Panc1 (cell line): Measurements from ENCODE around the gene SIK3. TPM values are rescaled to one million over a fixed set of nuclear protein-coding genes. Genes with fewer than 3 reads are reported as not detected.

Experiments
- ATAC-seq: fragments of 200-7000 bp; cut with Tn5 transposase; 2 replicates; pipeline ENCODE4 v1.9.1; 2020; ENCODE audit warnings: mild to moderate bottlenecking, moderate library complexity
- BruUV-seq: library from RNA; stranded (reverse); fragments of 400-500 nt; replicated peaks from 2 replicates; lab custom pipeline; 2021; lab: Mats Ljungman, UMichigan
- CTCF ChIA-PET: fragments of 300-600 bp; sonication (Branson Sonifier 250); formaldehyde crosslinking; loops from one replicate; lab custom pipeline; 2022; ENCODE audit warnings: antibody characterized with exemption; lab: Charles Lee
- POLR2A ChIA-PET: fragments of 300-600 bp; sonication (Branson Sonifier 250); formaldehyde crosslinking; loops from one replicate; lab custom pipeline; 2022; ENCODE audit warnings: antibody characterized with exemption; lab: Charles Lee
- DNase-seq: peaks from one replicate; pipeline ENCODE4 v3.0.0-alpha.2; 2010; ENCODE audit warnings: low read depth, low spot score
- H3K27ac ChIP-seq: 2 replicates; pipeline ENCODE4 v1.5.1; 2011; ENCODE audit warnings: mild to moderate bottlenecking, low read length, inconsistent platforms
- H3K27me3 ChIP-seq: fragments of 200-500 bp; sonication (Bioruptor generic); 2 replicates; pipeline ENCODE4 v1.6.0; 2014; ENCODE audit warnings: low read length, inconsistent platforms; ENCODE audit not compliant: control insufficient read depth, insufficient read depth
- H3K36me3 ChIP-seq: fragments of 200-500 bp; sonication (Bioruptor generic); 2 replicates; pipeline ENCODE4 v1.5.1; 2014; ENCODE audit warnings: inconsistent platforms, mild to moderate bottlenecking, low read length, moderate library complexity; ENCODE audit not compliant: control insufficient read depth, insufficient read depth
- H3K4me1 ChIP-seq: 2 replicates; pipeline ENCODE4 v1.5.1; 2011; ENCODE audit warnings: inconsistent platforms, mild to moderate bottlenecking, low read length, moderate library complexity; ENCODE audit not compliant: control insufficient read depth, insufficient read depth
- H3K4me3 ChIP-seq, 2 experiments: 2 replicates each; pipeline ENCODE4 v1.5.1; 2011 to 2012; ENCODE audit warnings: low read depth in 2 of 2, low read length in 2 of 2, mild to moderate bottlenecking in 2 of 2, inconsistent platforms in 1 of 2, moderate library complexity in 1 of 2
- H3K9me3 ChIP-seq: fragments of 200-500 bp; sonication (Bioruptor generic); 2 replicates; pipeline ENCODE4 v1.5.1; 2014; ENCODE audit warnings: low read depth, mild to moderate bottlenecking, inconsistent platforms, low read length, moderate library complexity; ENCODE audit not compliant: control insufficient read depth, insufficient read depth
- CTCF ChIP-seq: fragments of 450-650 bp; IDR thresholded peaks from 2 replicates; pipeline ENCODE4 v1.5.1; 2017; ENCODE audit warnings: mild to moderate bottlenecking
- POLR2AphosphoS5 ChIP-seq: IDR thresholded peaks from 2 replicates; pipeline ENCODE4 v1.6.1; 2012; ENCODE audit warnings: mild to moderate bottlenecking, low read depth, low read length, moderate library complexity
- REST ChIP-seq, 2 experiments: IDR thresholded peaks; 2 replicates each; pipeline ENCODE4 v1.6.1; 2011 to 2012; ENCODE audit warnings: low read depth in 2 of 2, control low read depth in 1 of 2, low read length in 1 of 2, mild to moderate bottlenecking in 1 of 2, moderate library complexity in 1 of 2; ENCODE audit not compliant: insufficient read depth in 1 of 2
- SIN3A ChIP-seq: IDR thresholded peaks from 2 replicates; pipeline ENCODE4 v1.6.1; 2012; ENCODE audit warnings: low read depth, mild to moderate bottlenecking, low read length, moderate library complexity, borderline replicate concordance; ENCODE audit not compliant: insufficient read depth
- TCF7L2 ChIP-seq: IDR thresholded peaks from 2 replicates; pipeline ENCODE4 v1.6.1; 2011; ENCODE audit warnings: mild to moderate bottlenecking, low read depth, low read length, inconsistent platforms
- in situ Hi-C: cut with HindIII; loops from 2 replicates; pipeline ENCODE4 v1.10.0; 2016; ENCODE audit warnings: low sequenced_read_pairs, low pct_unique_long_range_greater_than_20kb
- intact Hi-C: fragments of 100-400 bp; cut with micrococcal nuclease; formaldehyde crosslinking; loops from one replicate; pipeline ENCODE4 v1.10.0; 2022; ENCODE audit not compliant: unreplicated experiment
- total RNA-seq: library from RNA; stranded (reverse); gene quantifications from one replicate; pipeline ENCODE4 v1.2.1, GENCODE V29; 2021; ENCODE audit not compliant: unreplicated experiment

Gene SIK3
- total RNA-seq, 1 experiment from 2014 or later, result 39.7 TPM

- no peak overlapping the region for H3K4me3 ChIP-seq
- H3K27ac ChIP-seq, result no peak overlapping the region
- intact Hi-C loops, result no loop called here
- no peaks in the 10 kb centered on the region for H3K9me3 ChIP-seq
- in situ Hi-C loops, result no loop called here
- peaks cover 25% of the 10 kb centered on the region; the same call in 1 of the 2 replicates for H3K4me1 ChIP-seq
- ChIA-PET POLR2A (no interaction called here), CTCF (no interaction called here)
- BruUV-seq, result TSS peak; percentile 19
- H3K36me3 ChIP-seq, result no peaks in the 10 kb centered on the region
- TF ChIP-seq POLR2AphosphoS5 (no peak), CTCF (no peak), TCF7L2 (no peak), REST (IDR thresholded peaks at IDR 0.05; ENCODE audit: insufficient read depth in 1 of 2, low read depth in 2 of 2, low read length in 1 of 2) (no peak), SIN3A (no peak)
- ATAC-seq (no peak), DNase-seq (no peak)
- H3K27me3 ChIP-seq, result no peaks in the 10 kb centered on the region
Measured at GRCh38 chr11:117062498-117062897, 35.7 kb downstream of the SIK3 start.

- in situ Hi-C loops, result no loop called here
- CTCF ChIA-PET, result no interaction called here
- no peaks in the 10 kb centered on the region for H3K36me3 ChIP-seq
Measured at GRCh38 chr11:117061256-117061655, 37.0 kb downstream of the SIK3 start.

More at GRCh38 chr11:117061256-117061655, 37.0 kb downstream of the SIK3 start:
- Histone ChIP-seq H3K4me3 (no peak overlapping the region), H3K27ac (no peak overlapping the region), H3K4me1 (peaks cover 25% of the 10 kb centered on the region; the same call in 1 of the 2 replicates), H3K9me3 (no peaks in the 10 kb centered on the region), H3K27me3 (no peaks in the 10 kb centered on the region)
- TF ChIP-seq SIN3A, result no peak
- no peak for TF ChIP-seq TCF7L2
- TF ChIP-seq CTCF, result no peak
- TF ChIP-seq REST (IDR thresholded peaks at IDR 0.05; ENCODE audit: insufficient read depth in 1 of 2, low read depth in 2 of 2, low read length in 1 of 2), result no peak
- TF ChIP-seq POLR2AphosphoS5, result no peak
- BruUV-seq, result no TSS peak
- POLR2A ChIA-PET, result no interaction called here
- ATAC-seq (no peak), DNase-seq (no peak)
- intact Hi-C loops, result no loop called here
